HepG2 (cell line): Measurements from ENCODE around the gene VEZF1. TPM values are rescaled to one million over a fixed set of nuclear protein-coding genes. Genes with fewer than 3 reads are reported as not detected.

ENCODE experiments used
- BRF2 ChIP-seq: sonication (generic); formaldehyde crosslinking; IDR thresholded peaks from 2 replicates; pipeline ENCODE4 v1.8.1; 2022; ENCODE audit warnings: mild to moderate bottlenecking, missing genetic modification reagents
- CBX2 ChIP-seq, 2 experiments: fragments of 200-600 bp in 1 of 2; sonication (generic); formaldehyde crosslinking in 1 of 2; IDR thresholded peaks; 2 replicates each; pipeline versions ENCODE4 v1.7.0 to v1.8.1; 2018 to 2022; ENCODE audit warnings: low read depth in 2 of 2, low read length in 1 of 2, mild to moderate bottlenecking in 1 of 2, missing genetic modification reagents in 1 of 2
- CEBPZ ChIP-seq: IDR thresholded peaks from 2 replicates; pipeline ENCODE4 v1.6.1; 2012; ENCODE audit warnings: low read length, improper control_type of control experiment
- CREB3 ChIP-seq: sonication (generic); formaldehyde crosslinking; IDR thresholded peaks from 2 replicates; pipeline ENCODE4 v1.5.0; 2020; ENCODE audit warnings: missing genetic modification reagents
- DBP ChIP-seq: sonication (generic); formaldehyde crosslinking; IDR thresholded peaks from 2 replicates; pipeline ENCODE4 v1.4.0; 2020; ENCODE audit warnings: missing genetic modification reagents; ENCODE audit errors: not compliant biosample characterization
- NFE2 ChIP-seq: sonication (generic); formaldehyde crosslinking; IDR thresholded peaks from 2 replicates; pipeline ENCODE4 v1.4.0; 2020; ENCODE audit warnings: missing genetic modification reagents
- NFYB ChIP-seq: sonication (generic); formaldehyde crosslinking; IDR thresholded peaks from 2 replicates; pipeline ENCODE4 v1.4.0; 2020; ENCODE audit warnings: missing genetic modification reagents
- NR2F1 ChIP-seq, 2 experiments: fragments of 450-650 bp in 1 of 2; formaldehyde crosslinking in 1 of 2; IDR thresholded peaks; 2 replicates each; pipeline versions ENCODE4 v1.5.0 to v1.6.1; 2016 to 2020; ENCODE audit warnings: mild to moderate bottlenecking in 1 of 2, missing compliant biosample characterization in 1 of 2, missing genetic modification reagents in 1 of 2, moderate library complexity in 1 of 2
- PBX2 ChIP-seq: IDR thresholded peaks from 2 replicates; pipeline ENCODE4 v1.6.1; 2016; ENCODE audit warnings: control low read depth
- PTBP1 ChIP-seq: fragments of 200-400 bp; formaldehyde crosslinking; IDR thresholded peaks from 2 replicates; pipeline ENCODE4 v1.6.1; 2018; ENCODE audit warnings: low read length, low read depth; ENCODE audit not compliant: poor library complexity, severe bottlenecking
- TFE3 ChIP-seq: IDR thresholded peaks from 2 replicates; pipeline ENCODE4 v1.6.1; 2016
- UBTF ChIP-seq: sonication (generic); formaldehyde crosslinking; IDR thresholded peaks from 2 replicates; pipeline ENCODE4 v1.4.0; 2020; ENCODE audit warnings: mild to moderate bottlenecking, missing genetic modification reagents
- ZFP36L2 ChIP-seq: sonication (generic); formaldehyde crosslinking; IDR thresholded peaks from 2 replicates; pipeline ENCODE4 v1.4.0; 2020; ENCODE audit warnings: missing genetic modification reagents
- ZNF510 ChIP-seq: sonication (generic); formaldehyde crosslinking; IDR thresholded peaks from 2 replicates; pipeline ENCODE4 v1.4.0; 2020; ENCODE audit warnings: low read depth, mild to moderate bottlenecking, missing genetic modification reagents
- ZNF713 ChIP-seq: sonication (generic); formaldehyde crosslinking; IDR thresholded peaks from 2 replicates; pipeline ENCODE4 v1.4.0; 2020; ENCODE audit warnings: mild to moderate bottlenecking, missing genetic modification reagents
- polyA plus RNA-seq, 8 experiments: library from polyadenylated mRNA; depleted of rRNA in 3 of 8; stranded (reverse) in 7 of 8; unstranded in 1 of 8; fragments of >200 nt; fragmentation: Illumina TruSeq in 4 of 8; extraction: Trizol in 4 of 8; gene quantifications; 2 replicates each; pipeline versions ENCODE4 v1.2.1 to v1.2.3, GENCODE V29; 2011 to 2016; ENCODE audit warnings: low read depth in 4 of 8, missing spikeins in 1 of 8, mixed read lengths in 1 of 8; ENCODE audit not compliant: insufficient read depth in 1 of 8
- total RNA-seq, 5 experiments: library from RNA; depleted of rRNA; stranded (reverse); fragments of >200 nt; fragmentation: Illumina TruSeq; extraction: Trizol; gene quantifications; 2 replicates each; pipeline ENCODE4 v1.2.3, GENCODE V29; 2016; ENCODE audit warnings: low read depth in 1 of 5

The VEZF1 gene
- total and polyA plus RNA-seq, 2 of the 13 experiments (the other 11 are each of a cell fraction or from before 2014, with no cell fraction given): 45.9 to 49.7 TPM

GRCh38 chr17:58006924-58007780 is 19.1 kb upstream of the VEZF1 start, which contains the start of gene SRSF1 (continued):
- TF ChIP-seq DBP: peak; percentile 70
- TF ChIP-seq PTBP1: peak; percentile 21
- peak; percentile 97 for TF ChIP-seq UBTF (CRISPR knock-in tag)
- peak; percentile 98 for TF ChIP-seq ZNF510 (CRISPR knock-in tag)
- TF ChIP-seq NFYB (CRISPR knock-in tag): peak; percentile 24
- TF ChIP-seq NFE2 (CRISPR knock-in tag): no peak
- no peak; a peak in 1 of 4 replicates for TF ChIP-seq NR2F1 (CRISPR knock-in tag; IDR thresholded peaks at IDR 0.05)
- TF ChIP-seq TFE3: peak; percentile 71
- TF ChIP-seq PBX2: no peak
- TF ChIP-seq ZFP36L2 (CRISPR knock-in tag): no peak
- peak; percentile 96 for TF ChIP-seq BRF2
- TF ChIP-seq CEBPZ: no peak
- no peak for TF ChIP-seq ZNF713
- TF ChIP-seq CREB3 (CRISPR knock-in tag): peak; percentile 35; the same call in 1 of the 2 replicates
- TF ChIP-seq CBX2 (IDR thresholded peaks at IDR 0.05; ENCODE audit: low read depth, low read length): no peak
- no peak; the same call in 1 of the 2 replicates for TF ChIP-seq CBX2 (CRISPR knock-in tag; IDR thresholded peaks at IDR 0.05; ENCODE audit: low read depth)
